Fibroblast of mammary gland (primary cell): ENCODE measurements around the gene SLC4A11.

Source experiments
- DNase-seq: peaks from one replicate; pipeline ENCODE4 v3.0.0-alpha.2; 2010; ENCODE audit warnings: low read depth
- H3K4me3 ChIP-seq: 2 replicates; pipeline ENCODE4 v1.5.1; 2011; ENCODE audit warnings: low read depth, mild to moderate bottlenecking, low read length, moderate library complexity; ENCODE audit not compliant: control insufficient read depth
- CTCF ChIP-seq: conservative IDR thresholded peaks from 2 replicates; pipeline ENCODE4 v1.5.1; 2011; ENCODE audit warnings: low read depth, low read length, inconsistent platforms; ENCODE audit not compliant: control insufficient read depth, insufficient read depth

Gene SLC4A11

GRCh38 chr20:3247638-3248037 is 8.6 kb upstream of the SLC4A11 start:
- DNase-seq, result no peak
- TF ChIP-seq CTCF, result no peak
- no peak overlapping the region for H3K4me3 ChIP-seq

GRCh38 chr20:3246682-3247081 is 7.7 kb upstream of the SLC4A11 start:
- no peak for DNase-seq
- no peak overlapping the region for H3K4me3 ChIP-seq
- TF ChIP-seq CTCF, result no peak

GRCh38 chr20:3245711-3246110 is 6.7 kb upstream of the SLC4A11 start:
- DNase-seq, result no peak
- no peak overlapping the region for H3K4me3 ChIP-seq

GRCh38 chr20:3245156-3245555 is 6.2 kb upstream of the SLC4A11 start:
- TF ChIP-seq CTCF, result no peak
- H3K4me3 ChIP-seq, result no peak overlapping the region
- DNase-seq, result no peak

More at GRCh38 chr20:3245711-3246110, 6.7 kb upstream of the SLC4A11 start:
- no peak for TF ChIP-seq CTCF

- no peak overlapping the region for H3K4me3 ChIP-seq
- no peak for TF ChIP-seq CTCF
- DNase-seq, result no peak
Measured at GRCh38 chr20:3244613-3245012, 5.6 kb upstream of the SLC4A11 start.

- TF ChIP-seq CTCF, result no peak
- H3K4me3 ChIP-seq, result no peak overlapping the region
- no peak for DNase-seq
Measured at GRCh38 chr20:3243718-3244358, 4.8 kb upstream of the SLC4A11 start.

GRCh38 chr20:3242172-3242692 is 3.2 kb upstream of the SLC4A11 start:
- DNase-seq, result no peak
- H3K4me3 ChIP-seq, result no peak overlapping the region
- TF ChIP-seq CTCF, result no peak
